NCI-H460 (cell line): Measurements from ENCODE around the gene GRHL3. TPM values are rescaled to one million over a fixed set of nuclear protein-coding genes. Genes with fewer than 3 reads are reported as not detected.

Experiments used
- DNase-seq: peaks from one replicate; pipeline ENCODE4 v3.0.0-alpha.2; 2016; ENCODE audit warnings: low read depth; ENCODE audit errors: extremely low read depth
- total RNA-seq: library from RNA; depleted of rRNA; stranded (reverse); fragments of >200 nt; shearing (Covaris generic); gene quantifications from 2 replicates; pipeline ENCODE4 v1.2.3, GENCODE V29; 2014

Gene GRHL3
- total RNA-seq, 1 experiment from 2014 or later, result 3.1 TPM

DNA sequence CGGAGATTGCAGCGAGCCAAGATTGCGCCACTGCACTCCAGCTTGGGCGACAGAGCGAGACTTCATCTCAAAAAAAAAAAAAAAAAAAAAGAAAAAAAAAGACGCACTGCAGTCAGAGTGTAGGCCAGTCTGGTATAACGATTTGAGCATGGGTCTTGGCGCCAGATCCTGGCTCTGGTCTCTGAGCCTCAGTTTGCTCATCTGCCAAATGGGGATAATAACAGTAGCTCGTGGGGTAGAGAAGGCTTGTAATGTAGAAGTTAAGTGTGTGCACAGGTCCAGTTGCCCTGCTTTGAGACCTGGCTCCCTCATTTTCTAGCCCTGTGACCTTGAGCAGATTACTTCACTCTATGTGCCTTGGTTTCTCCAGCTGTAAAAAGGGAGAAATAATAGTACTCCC, 26.3 kb upstream of the GRHL3 start:
- no peak for DNase-seq

DNA sequence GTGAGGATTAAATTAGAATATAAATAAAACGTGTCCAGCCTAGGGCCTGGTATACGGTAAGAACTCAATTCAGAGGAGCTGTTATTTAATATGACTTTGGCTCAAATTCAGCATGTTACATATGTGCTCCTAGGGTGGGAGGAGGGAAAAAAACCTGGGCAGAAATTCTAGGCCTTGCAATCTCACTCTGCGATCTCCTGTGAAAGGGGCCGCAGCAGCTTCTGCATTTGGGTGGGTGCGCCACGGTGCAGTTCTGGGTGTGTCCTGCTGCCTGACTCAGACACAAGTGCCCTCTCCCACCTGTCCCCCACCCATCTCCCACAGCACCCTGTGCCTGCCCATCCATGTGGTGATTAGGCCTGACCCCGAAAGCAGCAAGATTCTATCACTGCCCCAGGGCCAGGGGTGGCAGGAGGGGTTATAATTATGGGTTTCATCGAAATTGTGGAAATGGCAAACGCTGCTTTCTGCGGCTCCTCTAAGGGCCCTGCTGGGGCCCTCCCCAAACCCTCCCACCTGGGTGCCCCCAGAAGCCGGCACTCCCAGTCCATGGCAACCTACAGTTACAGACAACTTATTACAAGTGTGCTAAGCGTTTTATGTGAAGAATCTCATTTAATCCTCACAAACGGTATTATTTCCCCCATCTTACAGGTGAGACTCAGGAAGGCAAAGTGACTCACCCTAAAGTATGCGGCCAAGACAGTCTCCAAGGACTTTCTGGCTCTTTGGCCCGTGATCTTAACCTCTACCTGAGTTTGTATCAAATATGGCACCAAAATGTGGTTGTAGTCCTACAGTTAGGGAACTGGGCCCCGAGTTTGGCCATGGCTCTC, 25.5 kb upstream of the GRHL3 start:
- DNase-seq, result no peak

- DNase-seq, result peak; percentile 97
Measured at GRCh38 chr1:24294228-24294672, 24.9 kb upstream of the GRHL3 start.

- peak; percentile 98 for DNase-seq
Measured at GRCh38 chr1:24294716-24295371, 24.3 kb upstream of the GRHL3 start.

- no peak for DNase-seq
Measured at GRCh38 chr1:24295535-24295934, 23.6 kb upstream of the GRHL3 start.

DNA sequence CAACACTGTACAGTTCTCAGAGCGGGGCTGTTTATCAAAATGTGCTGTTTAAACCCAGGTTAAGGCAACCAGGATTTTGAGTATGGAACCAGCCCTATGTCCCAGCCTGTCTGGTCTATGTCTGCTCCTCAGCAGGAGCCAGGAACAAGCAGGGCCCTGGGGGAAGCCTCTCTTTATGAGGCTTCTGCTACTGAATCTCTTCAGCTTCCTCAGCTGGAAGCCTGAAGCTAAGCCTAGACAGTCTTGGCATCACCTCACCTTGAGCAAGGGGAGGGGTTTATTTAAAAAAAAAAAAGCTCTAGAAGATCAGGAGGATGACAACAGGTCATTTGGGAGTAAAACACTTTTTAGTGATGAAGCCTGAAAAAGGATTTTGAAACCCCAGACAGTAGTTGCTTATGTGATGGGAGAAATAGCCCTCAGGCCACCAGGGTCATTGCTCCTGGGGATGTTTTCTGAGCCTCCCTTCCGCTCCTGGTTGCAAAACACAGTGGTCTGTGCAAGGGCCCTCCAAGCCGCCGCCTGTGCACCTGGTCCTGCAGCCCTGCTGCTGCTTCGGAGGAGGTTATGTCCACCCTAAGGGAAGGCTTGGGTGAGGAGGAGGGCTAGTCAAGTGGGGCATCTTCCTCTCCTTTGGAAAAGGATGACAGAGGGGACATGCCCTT, 21.8 kb upstream of the GRHL3 start:
- DNase-seq, result no peak

- no peak for DNase-seq
Measured at GRCh38 chr1:24297852-24298232, 21.3 kb upstream of the GRHL3 start.

GRCh38 chr1:24298606-24299005, 20.6 kb upstream of the GRHL3 start:
- DNase-seq, result no peak

DNA sequence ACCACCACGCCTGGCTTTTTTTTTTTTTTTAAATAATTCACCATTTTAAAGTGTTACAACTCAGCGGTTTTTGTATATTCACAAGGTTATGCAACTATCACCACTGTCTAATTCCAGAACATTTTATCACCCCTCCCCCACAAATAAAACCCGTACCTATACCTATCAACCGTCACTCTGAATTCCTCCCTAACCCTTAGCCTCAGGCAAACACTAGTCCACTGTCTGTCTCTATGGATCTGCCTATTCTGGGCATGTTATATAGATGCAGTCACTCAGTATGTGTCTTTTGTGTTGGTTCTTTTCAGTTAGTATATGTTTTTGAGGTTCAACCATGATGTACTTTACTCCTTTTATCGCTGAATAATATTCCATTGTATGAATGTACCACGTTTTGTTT, 19.3 kb upstream of the GRHL3 start:
- DNase-seq, result peak; percentile 34

DNA sequence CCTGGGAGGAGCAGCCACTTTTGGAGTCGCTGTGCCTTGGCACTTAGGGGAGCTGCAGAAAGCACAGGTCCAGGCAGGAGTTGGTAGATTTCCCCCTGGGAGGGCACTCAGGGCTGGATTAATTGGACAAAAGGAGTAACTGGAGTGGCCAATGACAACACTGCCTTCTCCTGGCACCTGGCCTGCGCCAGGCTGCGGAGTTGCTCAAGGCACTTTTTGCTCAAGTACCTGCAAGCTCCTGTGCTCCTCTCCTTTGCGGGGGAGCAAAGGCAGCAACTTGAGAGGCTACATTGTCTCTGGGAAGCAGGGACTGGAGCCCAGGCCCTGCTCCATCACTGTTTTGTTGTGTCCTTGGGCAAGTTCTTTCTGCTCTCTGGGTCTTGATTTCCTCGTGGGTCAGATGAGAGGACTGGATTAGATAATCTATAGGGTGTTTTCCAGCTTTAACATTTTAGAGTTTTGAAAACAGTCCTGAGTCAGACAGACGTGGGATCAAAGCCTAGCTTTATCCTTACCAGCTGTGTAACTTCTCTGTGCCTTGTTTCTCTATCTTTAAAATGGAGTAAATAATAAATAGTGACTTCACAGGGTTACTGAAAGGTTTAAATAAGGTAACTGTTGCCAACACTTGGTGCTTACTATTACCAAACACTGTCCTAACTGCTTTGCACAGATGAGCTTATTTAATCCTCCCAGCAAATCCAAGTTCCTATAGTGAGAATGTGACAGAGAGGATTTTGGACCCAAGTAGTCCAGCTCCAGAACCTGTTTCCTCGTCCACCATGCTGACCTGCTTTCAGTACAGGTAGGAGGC, 18.0 kb upstream of the GRHL3 start:
- no peak for DNase-seq

DNA sequence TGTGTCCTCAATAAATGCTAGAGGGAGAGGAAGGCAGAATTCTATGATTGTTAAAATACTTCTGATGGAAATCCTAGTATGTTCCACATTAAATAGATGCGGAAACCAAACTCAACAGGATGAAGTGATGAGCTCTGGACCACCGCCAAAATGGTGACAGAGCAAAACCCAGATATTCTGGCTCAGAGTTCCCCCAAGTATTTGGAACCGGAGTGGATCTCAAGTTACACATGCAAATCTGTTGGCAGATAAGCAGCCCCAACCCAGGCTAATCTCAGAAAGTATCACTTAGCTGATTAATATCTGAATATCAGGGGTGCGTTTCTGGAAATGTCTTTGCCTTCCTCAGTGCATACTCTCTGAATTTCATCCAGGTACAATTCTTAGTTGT, 17.4 kb upstream of the GRHL3 start:
- no peak for DNase-seq

- DNase-seq, result no peak
Measured at GRCh38 chr1:24302209-24302611, 16.9 kb upstream of the GRHL3 start.

- no peak for DNase-seq
Measured at GRCh38 chr1:24303600-24303999, 15.6 kb upstream of the GRHL3 start.

DNA sequence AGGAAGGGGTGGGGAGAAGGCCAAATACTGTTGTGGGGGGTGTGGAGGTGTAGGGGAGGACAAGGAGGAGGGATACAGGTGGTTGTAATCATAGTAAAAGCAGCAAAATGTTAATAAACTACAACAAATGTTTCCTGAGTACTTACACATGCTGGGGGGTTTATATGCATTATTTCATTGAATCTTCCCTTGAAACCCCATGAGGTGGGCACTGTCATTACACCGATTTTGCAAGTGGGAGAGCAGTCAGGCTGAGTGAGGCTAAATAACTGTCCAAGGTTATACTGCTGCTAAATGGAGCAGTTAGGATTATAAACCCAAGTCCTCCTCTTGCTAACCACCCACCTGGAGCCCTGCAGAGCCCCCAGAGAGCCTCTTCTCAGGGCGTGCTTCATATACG, 14.4 kb upstream of the GRHL3 start:
- no peak for DNase-seq

DNA sequence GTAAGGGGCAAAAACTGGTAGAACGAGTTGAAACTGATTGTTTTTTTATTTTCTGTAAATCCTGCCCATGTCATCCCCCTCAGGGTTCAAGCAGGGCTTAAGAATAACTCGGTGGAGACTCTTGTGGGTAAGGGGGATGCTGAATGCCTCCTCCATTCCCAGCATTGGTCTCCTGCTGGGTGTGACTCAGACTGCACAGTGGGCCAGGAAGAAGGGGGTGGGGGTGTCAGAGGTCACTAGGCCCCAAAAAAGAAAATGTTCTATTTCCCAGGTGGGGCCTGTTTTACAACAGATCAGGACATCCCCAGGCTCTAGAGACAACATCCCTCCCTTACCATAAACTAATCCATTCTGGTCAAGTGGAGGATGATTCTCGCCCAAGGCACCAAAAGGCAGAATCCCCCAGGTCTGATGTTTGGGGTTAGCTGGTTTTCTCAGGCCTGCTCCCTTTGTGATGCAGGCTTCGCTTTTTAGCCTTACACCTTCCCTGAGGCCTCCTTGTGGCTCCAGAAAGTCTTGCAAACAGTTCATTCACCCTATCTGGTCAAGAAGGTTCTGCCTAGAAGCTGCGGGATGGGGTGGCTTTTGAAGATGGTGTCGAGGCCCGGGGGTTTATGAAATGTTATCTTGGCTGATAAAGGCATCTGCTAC, 10.7 kb upstream of the GRHL3 start:
- DNase-seq, result peak; percentile 30

GRCh38 chr1:24309762-24310485, 9.2 kb upstream of the GRHL3 start:
- DNase-seq, result no peak

GRCh38 chr1:24311234-24311633, 7.9 kb upstream of the GRHL3 start:
- DNase-seq, result no peak

GRCh38 chr1:24311741-24312140, 7.4 kb upstream of the GRHL3 start:
- DNase-seq, result no peak

- DNase-seq, result no peak
Measured at GRCh38 chr1:24315391-24315790, 3.8 kb upstream of the GRHL3 start.

GRCh38 chr1:24316645-24317044, 2.5 kb upstream of the GRHL3 start:
- DNase-seq, result no peak
